GM12878 (cell line): ENCODE data around the gene POC5. TPM values are rescaled to one million over a fixed set of nuclear protein-coding genes. Genes with fewer than 3 reads are reported as not detected.

Experiments
- ATAC-seq: fragments of 200-7000 bp; cut with Tn5 transposase; 3 replicates; pipeline ENCODE4 v1.9.1; 2020; ENCODE audit warnings: mild to moderate bottlenecking, moderate library complexity
- BruUV-seq: library from RNA; stranded (reverse); fragments of 400-500 nt; replicated peaks from 2 replicates; lab custom pipeline; 2021; lab: Mats Ljungman, UMichigan
- CTCF ChIA-PET: fragments of 300-600 bp; sonication (Branson Sonifier 250); formaldehyde crosslinking; extraction: SDS; loops from one replicate; lab custom pipeline; 2021; ENCODE audit warnings: inconsistent platforms; lab: Yijun Ruan, JAX
- POLR2A ChIA-PET: fragments of 350-600 bp; formaldehyde crosslinking; extraction: SDS; loops from one replicate; lab custom pipeline; 2021; ENCODE audit warnings: inconsistent platforms; lab: Charles Lee
- RAD21 ChIA-PET: fragments of 300-600 bp; sonication (Branson Sonifier 250); formaldehyde crosslinking; loops from one replicate; lab custom pipeline; 2023; ENCODE audit warnings: antibody characterized with exemption; ENCODE audit not compliant: unreplicated experiment; lab: Charles Lee
- SMC1A ChIA-PET: fragments of 300-600 bp; sonication (Branson Sonifier 250); formaldehyde crosslinking; loops from one replicate; lab custom pipeline; 2023; ENCODE audit not compliant: unreplicated experiment, uncharacterized antibody; lab: Charles Lee
- DNase-seq: peaks from one replicate; pipeline ENCODE4 v3.0.0-alpha.2; 2011; ENCODE audit warnings: low read depth, low spot score
- FAIRE-seq: peaks from 3 replicates; lab custom pipeline; 2011; peaks lifted over from hg19 to GRCh38; lab: Jason Lieb, UNC
- H2AFZ ChIP-seq: 2 replicates; pipeline ENCODE4 v1.6.0; 2011; ENCODE audit warnings: low read depth, low read length, control low read depth; ENCODE audit not compliant: control insufficient read depth
- H3K27ac ChIP-seq: 2 replicates; pipeline ENCODE4 v1.5.1; 2011; ENCODE audit warnings: control low read depth; ENCODE audit not compliant: control insufficient read depth, insufficient read depth
- H3K27me3 ChIP-seq, 2 experiments: replicated peaks in 1 of 2; 2 replicates each; pipeline versions ENCODE4 v1.6.0 to v1.6.1; 2011; ENCODE audit warnings: low read length in 1 of 2; ENCODE audit not compliant: control insufficient read depth in 2 of 2, insufficient read depth in 2 of 2
- H3K36me3 ChIP-seq, 2 experiments: 2 replicates each; pipeline ENCODE4 v1.5.1; 2011; ENCODE audit warnings: low read length in 1 of 2; ENCODE audit not compliant: control insufficient read depth in 2 of 2, insufficient read depth in 2 of 2
- H3K4me1 ChIP-seq: 2 replicates; pipeline ENCODE4 v1.6.1; 2011; ENCODE audit warnings: mild to moderate bottlenecking, low read length, moderate library complexity, mixed read lengths; ENCODE audit not compliant: control insufficient read depth, insufficient read depth
- H3K4me2 ChIP-seq: 2 replicates; pipeline ENCODE4 v1.6.0; 2011; ENCODE audit warnings: control low read depth; ENCODE audit not compliant: control insufficient read depth, insufficient read depth
- H3K4me3 ChIP-seq: fragments of 200-600 bp; sonication (generic); 2 replicates; pipeline ENCODE4 v1.5.1; 2016
- H3K79me2 ChIP-seq: 2 replicates; pipeline ENCODE4 v1.6.0; 2011; ENCODE audit warnings: low read length; ENCODE audit not compliant: control insufficient read depth, insufficient read depth
- H3K9ac ChIP-seq: 2 replicates; pipeline ENCODE4 v1.8.0; 2011; ENCODE audit warnings: low read length, control low read depth, mixed read lengths; ENCODE audit not compliant: control insufficient read depth, insufficient read depth
- H3K9me3 ChIP-seq: replicated peaks from 3 replicates; pipeline ENCODE4 v1.5.1; 2011; ENCODE audit warnings: mild to moderate bottlenecking, low read length; ENCODE audit not compliant: control insufficient read depth, insufficient read depth
- H4K20me1 ChIP-seq: 2 replicates; pipeline ENCODE4 v1.6.0; 2011; ENCODE audit not compliant: control insufficient read depth, insufficient read depth
- BACH1 ChIP-seq: fragments of 450-650 bp; IDR thresholded peaks from 2 replicates; pipeline ENCODE4 v1.6.1; 2017; ENCODE audit warnings: mild to moderate bottlenecking, borderline replicate concordance
- BRCA1 ChIP-seq: IDR thresholded peaks from 2 replicates; pipeline ENCODE4 v1.6.1; 2011; ENCODE audit warnings: low read depth, low read length, improper control_type of control experiment
- ETV6 ChIP-seq, 2 experiments: fragments of 450-650 bp in 1 of 2; IDR thresholded peaks in 1 of 2; conservative IDR thresholded peaks in 1 of 2; 2 replicates each; pipeline ENCODE4 v1.6.1; 2014; ENCODE audit warnings: antibody characterized with exemption in 1 of 2, borderline replicate concordance in 1 of 2, low read depth in 1 of 2, mild to moderate bottlenecking in 1 of 2, moderate library complexity in 1 of 2
- FOXM1 ChIP-seq: IDR thresholded peaks from 2 replicates; pipeline ENCODE4 v1.6.1; 2012; ENCODE audit warnings: low read depth, mild to moderate bottlenecking, inconsistent platforms, low read length, moderate library complexity
- KAT2A ChIP-seq: conservative IDR thresholded peaks from 2 replicates; pipeline ENCODE4 v1.6.1; 2011; ENCODE audit warnings: low read depth, low read length; ENCODE audit not compliant: control insufficient read depth
- MEF2A ChIP-seq: IDR thresholded peaks from 2 replicates; pipeline ENCODE4 v1.6.1; 2011; ENCODE audit warnings: low read depth, mild to moderate bottlenecking, low read length, moderate library complexity; ENCODE audit not compliant: insufficient read depth
- NFYB ChIP-seq: IDR thresholded peaks from 2 replicates; pipeline ENCODE4 v1.6.1; 2011; ENCODE audit warnings: low read depth, mild to moderate bottlenecking, low read length, improper control_type of control experiment, moderate library complexity; ENCODE audit not compliant: insufficient read depth
- PAX5 ChIP-seq: IDR thresholded peaks from 2 replicates; pipeline ENCODE4 v1.6.1; 2011; ENCODE audit warnings: low read depth, low read length, borderline replicate concordance
- RUNX3 ChIP-seq: IDR thresholded peaks from 2 replicates; pipeline ENCODE4 v1.6.1; 2012; ENCODE audit warnings: low read length, inconsistent platforms
- TAF1 ChIP-seq: IDR thresholded peaks from 2 replicates; pipeline ENCODE4 v1.6.1; 2011; ENCODE audit warnings: mild to moderate bottlenecking, low read depth, low read length, borderline replicate concordance
- ZNF622 ChIP-seq: fragments of 450-650 bp; IDR thresholded peaks from 2 replicates; pipeline ENCODE4 v1.6.1; 2017; ENCODE audit warnings: mild to moderate bottlenecking, inconsistent platforms
- WGBS: methylation state at CpG from one replicate; pipeline ENCODE4 v1.1.6; 2016; ENCODE audit warnings: low lambda C conversion rate; ENCODE audit not compliant: insufficient replicate concordance, insufficient coverage; ENCODE audit errors: missing lambda C conversion rate; 5-methylcytosine and 5-hydroxymethylcytosine counted together
- in situ Hi-C: fragments of 300-500 bp; cut with MboI; formaldehyde crosslinking; loops from 9 replicates; pipeline ENCODE4 v1.14.3; 2018; ENCODE audit warnings: mixed read lengths
- intact Hi-C: fragments of 100-400 bp; cut with micrococcal nuclease; formaldehyde crosslinking; loops from one replicate; pipeline ENCODE4 v1.14.2; 2022; ENCODE audit not compliant: unreplicated experiment
- polyA plus RNA-seq, 11 experiments: library from polyadenylated mRNA; depleted of rRNA in 4 of 11; unstranded in 6 of 11; stranded (reverse) in 5 of 11; fragments of >200 nt; fragmentation: Nextera tagmentation in 4 of 11; fragmentation: Illumina TruSeq in 1 of 11; extraction: Ambion mirVana in 4 of 11; extraction: Trizol in 1 of 11; gene quantifications; 1 replicate in 1 of 11; 2 replicates in 10 of 11; pipeline versions ENCODE4 v1.2.1 to v1.2.3, GENCODE V29; 2011 to 2016; ENCODE audit warnings: inconsistent platforms in 2 of 11, missing spikeins in 2 of 11, low read depth in 1 of 11
- total RNA-seq, 4 experiments: library from RNA; depleted of rRNA in 3 of 4; stranded (reverse); fragments of >200 nt in 3 of 4; fragmentation: Illumina TruSeq in 1 of 4; extraction: Trizol in 1 of 4; gene quantifications; 2 replicates each; pipeline versions ENCODE4 v1.2.1 to v1.2.3, GENCODE V29; 2013 to 2021

Gene POC5
- total and polyA plus RNA-seq, 10 of the 15 experiments (the other 5 are each of a cell fraction or from before 2014, with no cell fraction given) = 13.1 to 25.6 (median 21.8) TPM

- BruUV-seq = no TSS peak
- H3K27ac ChIP-seq = no peak overlapping the region
- H2AFZ ChIP-seq = no peak overlapping the region
- no peak for DNase-seq
- intact Hi-C loops = no loop called here
- RAD21 ChIA-PET = no interaction called here
- WGBS = 71% methylated on average over 1 of the region's 1 CpG
- no peak for FAIRE-seq
- ATAC-seq = no peak
- no peak for TF ChIP-seq NFYB
- no peak for TF ChIP-seq BACH1
- no peak for TF ChIP-seq FOXM1
- no peak for TF ChIP-seq TAF1
- TF ChIP-seq PAX5 = no peak
- no peak for TF ChIP-seq MEF2A
- TF ChIP-seq KAT2A = no peak
- TF ChIP-seq RUNX3 = no peak
- TF ChIP-seq BRCA1 = no peak
- no peak for TF ChIP-seq ZNF622
- SMC1A ChIA-PET = interaction anchor here (0.7 kb wide), 1 partner anchor 424 kb away, joined by 3 read pairs; no protein-coding TSS in a partner anchor
- POLR2A ChIA-PET = no interaction called here
- no peak overlapping the region for H3K4me2 ChIP-seq
- no peak overlapping the region for H3K9ac ChIP-seq
- H3K79me2 ChIP-seq = no peaks in the 10 kb centered on the region
- in situ Hi-C loops = no loop called here
- H3K4me3 ChIP-seq = no peak overlapping the region
- no peaks in the 10 kb centered on the region; the same call in 2 of the 3 replicates for H3K9me3 ChIP-seq
- CTCF ChIA-PET = no interaction called here
- H4K20me1 ChIP-seq = no peaks in the 10 kb centered on the region
- no peaks in the 10 kb centered on the region; a peak in 1 of 4 replicates for H3K27me3 ChIP-seq
- H3K36me3 ChIP-seq = no peaks in the 10 kb centered on the region
- no peaks in the 10 kb centered on the region for H3K4me1 ChIP-seq
Observed at GRCh38 chr5:75723378-75723777, 6.1 kb upstream of the POC5 start.

GRCh38 chr5:75721573-75721972, 4.3 kb upstream of the POC5 start:
- in situ Hi-C loops = no loop called here
- POLR2A ChIA-PET = no interaction called here

More at GRCh38 chr5:75721573-75721972, 4.3 kb upstream of the POC5 start:
- Histone ChIP-seq H3K36me3 (no peaks in the 10 kb centered on the region), H3K27ac (no peak overlapping the region), H4K20me1 (no peaks in the 10 kb centered on the region), H3K4me2 (no peak overlapping the region), H3K4me3 (no peak overlapping the region), H3K9me3 (no peaks in the 10 kb centered on the region; the same call in 2 of the 3 replicates), H3K79me2 (peaks cover 5% of the 10 kb centered on the region), H3K27me3 (no peaks in the 10 kb centered on the region; a peak in 1 of 4 replicates), H2AFZ (no peak overlapping the region), H3K4me1 (no peaks in the 10 kb centered on the region), H3K9ac (no peak overlapping the region)
- no peak for DNase-seq
- intact Hi-C loops = no loop called here
- WGBS = 95% methylated on average over 1 of the region's 1 CpG
- ChIA-PET RAD21 (no interaction called here), SMC1A (no interaction called here), CTCF (no interaction called here)
- BruUV-seq = no TSS peak
- ATAC-seq = no peak
- FAIRE-seq = no peak
- no peak for TF ChIP-seq ETV6 (conservative IDR thresholded peaks at IDR 0.05 in 1 of 2, IDR thresholded peaks at IDR 0.05 in 1 of 2; ENCODE audit: borderline replicate concordance in 1 of 2, low read depth in 1 of 2)
